ENCODE results near the gene LRCH3. TPM values are rescaled to one million over a fixed set of nuclear protein-coding genes. Genes with fewer than 3 reads are reported as not detected.
"Not testable (repeated sequence)": the region's sequence is repeated elsewhere in the genome, so short reads cannot be mapped to it uniquely, and the experiment has no call there.

Gene LRCH3
- total RNA-seq, 6 donors from 2014 or later = 24.6 to 68.1 (median 34.2) TPM

DNA sequence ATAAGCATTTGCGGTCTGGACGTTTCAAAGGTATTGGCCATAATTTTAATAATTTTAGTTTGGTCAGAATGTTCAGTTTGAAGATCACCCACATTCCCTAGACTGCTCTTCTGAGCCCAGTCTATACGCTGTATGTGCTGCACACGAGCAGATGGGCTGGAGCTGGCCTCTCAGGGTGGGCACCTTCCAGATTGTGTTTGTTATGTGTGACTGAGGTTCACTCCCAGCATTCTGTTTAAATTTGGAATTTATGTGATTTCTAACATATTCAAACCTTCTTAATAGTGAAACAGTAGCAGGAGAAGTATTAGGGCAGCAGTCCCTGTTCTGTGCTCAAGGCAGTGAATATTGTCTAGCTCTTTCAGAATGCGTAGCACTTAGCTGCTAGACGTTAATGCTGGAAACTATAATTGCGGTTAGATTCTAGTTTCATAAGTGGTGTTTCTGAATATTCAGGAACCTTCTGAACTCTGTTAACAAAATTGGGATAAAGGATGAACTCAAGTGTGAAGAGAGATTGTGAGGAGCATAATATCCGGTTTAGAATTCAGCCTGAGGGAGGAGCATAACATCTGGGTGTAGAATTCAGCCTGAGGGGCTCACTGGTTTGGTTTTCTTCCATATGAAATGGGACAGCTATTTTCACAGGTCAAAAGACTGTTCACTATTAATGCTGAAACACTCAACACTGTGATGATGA is 90.4 kb downstream of the LRCH3 start:
- no peak for TF ChIP-seq POLR2AphosphoS5 (IDR thresholded peaks at IDR 0.05)
- TF ChIP-seq EP300 (IDR thresholded peaks at IDR 0.05) = no peak
- TF ChIP-seq, protein P1, sequence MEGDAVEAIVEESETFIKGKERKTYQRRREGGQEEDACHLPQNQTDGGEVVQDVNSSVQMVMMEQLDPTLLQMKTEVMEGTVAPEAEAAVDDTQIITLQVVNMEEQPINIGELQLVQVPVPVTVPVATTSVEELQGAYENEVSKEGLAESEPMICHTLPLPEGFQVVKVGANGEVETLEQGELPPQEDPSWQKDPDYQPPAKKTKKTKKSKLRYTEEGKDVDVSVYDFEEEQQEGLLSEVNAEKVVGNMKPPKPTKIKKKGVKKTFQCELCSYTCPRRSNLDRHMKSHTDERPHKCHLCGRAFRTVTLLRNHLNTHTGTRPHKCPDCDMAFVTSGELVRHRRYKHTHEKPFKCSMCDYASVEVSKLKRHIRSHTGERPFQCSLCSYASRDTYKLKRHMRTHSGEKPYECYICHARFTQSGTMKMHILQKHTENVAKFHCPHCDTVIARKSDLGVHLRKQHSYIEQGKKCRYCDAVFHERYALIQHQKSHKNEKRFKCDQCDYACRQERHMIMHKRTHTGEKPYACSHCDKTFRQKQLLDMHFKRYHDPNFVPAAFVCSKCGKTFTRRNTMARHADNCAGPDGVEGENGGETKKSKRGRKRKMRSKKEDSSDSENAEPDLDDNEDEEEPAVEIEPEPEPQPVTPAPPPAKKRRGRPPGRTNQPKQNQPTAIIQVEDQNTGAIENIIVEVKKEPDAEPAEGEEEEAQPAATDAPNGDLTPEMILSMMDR (IDR thresholded peaks at IDR 0.05) = no peak
- TF ChIP-seq POLR2A (IDR thresholded peaks at IDR 0.05) = no peak
- Histone ChIP-seq H3K36me3 (peaks cover 3 to 67% (median 21%) of the 10 kb centered on the region in 4 donors), H3K4me3 (no peak overlapping the region), H3K9me3 (no peaks in the 10 kb centered on the region), H3K4me1 (peaks cover 0 to 5% (median 0%) of the 10 kb centered on the region in 4 donors), H3K27ac (no peak overlapping the region), H3K27me3 (no peaks in the 10 kb centered on the region)
- ATAC-seq (ENCODE audit: low FRiP score in 2 of 2) = no peak
- 88 to 89% methylated on average over 8 of the region's 8 CpGs for WGBS, 2 donors
- no peak for DNase-seq

DNA sequence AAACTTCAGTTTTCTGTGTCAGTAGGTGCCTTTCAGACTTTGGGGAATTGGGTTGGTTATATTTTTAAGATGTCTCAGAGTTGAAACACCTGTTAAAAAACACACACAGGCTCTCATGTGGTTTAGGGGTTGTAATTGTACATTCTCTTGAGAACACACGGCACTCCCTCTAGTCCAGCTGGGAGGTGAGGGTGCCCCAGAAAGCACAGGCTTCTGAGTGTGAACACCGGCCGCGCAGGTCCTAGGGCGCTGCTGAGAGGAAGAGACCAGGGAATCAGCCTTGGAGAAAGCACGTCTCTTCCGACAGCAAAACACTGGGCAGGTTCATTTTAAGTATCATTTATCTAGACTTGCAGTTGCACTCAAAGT is 90.9 kb downstream of the LRCH3 start:
- Histone ChIP-seq H3K4me1 (peaks cover 0 to 5% (median 0%) of the 10 kb centered on the region in 4 donors), H3K9me3 (no peaks in the 10 kb centered on the region), H3K36me3 (peaks cover 3 to 68% (median 19%) of the 10 kb centered on the region in 4 donors), H3K27me3 (no peaks in the 10 kb centered on the region), H3K4me3 (no peak overlapping the region), H3K27ac (no peak overlapping the region)
- no peak for DNase-seq
- TF ChIP-seq POLR2A (IDR thresholded peaks at IDR 0.05) (no peak), POLR2AphosphoS5 (IDR thresholded peaks at IDR 0.05) (no peak), EP300 (IDR thresholded peaks at IDR 0.05) (no peak)
- TF ChIP-seq, protein P1 (IDR thresholded peaks at IDR 0.05) = no peak
- ATAC-seq (ENCODE audit: low FRiP score in 2 of 2) = no peak
- WGBS, 2 donors = 81 to 88% methylated on average over 7 of the region's 7 CpGs

DNA sequence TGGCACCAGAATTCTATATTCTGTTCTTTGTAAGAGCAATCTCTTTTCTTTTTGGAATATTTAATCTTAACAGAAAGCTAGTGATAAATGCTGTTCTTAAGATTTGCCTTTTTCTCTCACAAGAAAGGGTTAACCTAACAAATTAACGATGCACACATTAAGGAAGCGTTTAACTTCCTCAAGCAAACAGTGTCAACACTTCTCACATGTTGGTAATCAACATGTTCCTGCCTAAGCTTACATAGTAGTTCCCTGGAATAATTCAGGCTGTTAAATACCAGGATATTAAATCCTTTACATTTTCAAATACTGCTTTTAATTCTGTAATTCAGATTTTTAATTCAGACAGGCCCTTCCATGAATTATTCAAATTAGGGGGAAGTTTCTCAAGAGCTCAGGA is 91.5 kb downstream of the LRCH3 start:
- no peak for TF ChIP-seq EP300 (IDR thresholded peaks at IDR 0.05)
- TF ChIP-seq POLR2AphosphoS5 (IDR thresholded peaks at IDR 0.05) = no peak
- TF ChIP-seq POLR2A (IDR thresholded peaks at IDR 0.05) = no peak
- TF ChIP-seq, protein P1 (IDR thresholded peaks at IDR 0.05) = no peak
- Histone ChIP-seq H3K4me3 (no peak overlapping the region), H3K4me1 (peaks cover 0 to 5% (median 0%) of the 10 kb centered on the region in 4 donors), H3K27ac (no peak overlapping the region), H3K9me3 (no peaks in the 10 kb centered on the region), H3K36me3 (peaks cover 3 to 65% (median 19%) of the 10 kb centered on the region in 4 donors), H3K27me3 (no peaks in the 10 kb centered on the region)
- DNase-seq = no peak
- WGBS, 2 donors = 9 to 15% methylated on average over 2 of the region's 2 CpGs
- ATAC-seq (ENCODE audit: low FRiP score in 2 of 2) = no peak

DNA sequence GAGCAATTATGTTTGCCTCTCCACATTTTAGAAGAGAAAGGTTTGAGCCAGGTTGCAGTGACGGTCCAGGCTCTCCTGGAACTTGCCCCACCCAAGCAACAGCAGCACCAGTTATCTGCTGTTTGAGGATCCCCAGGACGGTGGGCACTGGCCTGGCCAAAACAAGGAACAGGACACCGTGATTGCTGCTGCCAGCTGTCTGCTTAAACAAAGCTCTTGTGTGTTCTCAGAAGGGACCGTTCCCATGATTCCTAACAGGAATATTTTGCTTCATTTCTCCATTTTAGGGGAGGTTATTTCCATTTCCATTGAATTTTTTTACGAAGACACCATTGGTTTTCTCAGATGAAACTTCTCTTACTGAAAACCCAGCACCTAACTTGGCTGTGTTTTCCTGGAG is 92.5 kb downstream of the LRCH3 start:
- Histone ChIP-seq H3K4me1 (peaks cover 0 to 5% (median 0%) of the 10 kb centered on the region in 4 donors), H3K27ac (no peak overlapping the region), H3K4me3 (no peak overlapping the region), H3K36me3 (peaks cover 3 to 58% (median 15%) of the 10 kb centered on the region in 4 donors), H3K27me3 (no peaks in the 10 kb centered on the region), H3K9me3 (no peaks in the 10 kb centered on the region)
- DNase-seq (no peak), ATAC-seq (ENCODE audit: low FRiP score in 2 of 2) (no peak)
- WGBS, 2 donors = 86 to 92% methylated on average over 5 of the region's 5 CpGs
- TF ChIP-seq, protein P1 (IDR thresholded peaks at IDR 0.05) = no peak
- no peak for TF ChIP-seq POLR2AphosphoS5 (IDR thresholded peaks at IDR 0.05)
- no peak for TF ChIP-seq EP300 (IDR thresholded peaks at IDR 0.05)
- TF ChIP-seq POLR2A (IDR thresholded peaks at IDR 0.05) = no peak

DNA sequence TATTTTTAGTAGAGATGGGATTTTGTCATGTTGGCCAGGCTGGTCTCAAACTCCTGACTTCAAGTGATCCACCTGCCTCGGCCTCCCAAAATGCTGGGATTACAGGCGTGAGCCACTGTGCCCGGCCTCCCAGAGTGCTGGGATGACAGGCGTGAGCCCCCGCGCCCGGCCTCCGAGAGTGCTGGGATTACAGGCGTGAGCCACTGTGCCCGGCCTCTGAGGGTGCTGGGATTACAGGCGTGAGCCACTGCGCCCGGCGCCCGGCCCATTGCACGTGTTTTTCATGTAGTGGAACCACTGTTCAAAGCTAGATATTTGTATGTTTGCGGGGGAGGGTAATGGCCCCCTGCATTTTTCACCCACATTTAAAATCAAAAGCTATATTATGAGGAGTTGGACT is 93.3 kb downstream of the LRCH3 start:
- H3K27ac ChIP-seq; H3K27me3 ChIP-seq; ATAC-seq (ENCODE audit: low FRiP score in 2 of 2); H3K4me1 ChIP-seq; H3K9me3 ChIP-seq; H3K4me3 ChIP-seq: not testable (repeated sequence)
- 98 to 99% methylated on average over 14 to 17 of the region's 17 CpGs for WGBS, 2 donors
- H3K36me3 ChIP-seq = peaks cover 3 to 62% (median 14%) of the 10 kb centered on the region in 4 donors
- DNase-seq = peak in 1 of 2 donors; percentile 84

DNA sequence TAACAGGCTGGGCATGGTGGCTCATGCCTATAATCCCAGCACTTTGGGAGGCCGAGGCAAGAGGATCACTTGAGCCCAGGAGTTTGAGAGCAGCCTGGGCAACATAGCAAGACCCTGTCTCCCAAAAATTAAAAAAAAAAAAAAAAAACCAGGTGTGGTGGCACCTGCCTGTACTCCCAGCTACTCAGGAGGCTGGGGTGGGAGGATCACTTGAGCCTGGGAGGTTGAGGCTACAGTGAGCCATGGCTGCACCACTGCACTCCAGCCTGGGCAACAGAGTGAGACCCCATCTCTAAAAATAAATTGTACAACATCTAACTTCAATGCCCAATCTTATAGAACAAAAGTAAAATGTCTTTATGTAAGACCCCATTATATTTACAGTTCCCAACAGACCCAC is 95.0 kb downstream of the LRCH3 start:
- not testable (repeated sequence) for H3K27ac ChIP-seq; H3K4me3 ChIP-seq; H3K27me3 ChIP-seq; DNase-seq; H3K4me1 ChIP-seq; ATAC-seq (ENCODE audit: low FRiP score in 2 of 2); H3K9me3 ChIP-seq
- 100% methylated on average over 1 of the region's 1 CpG for WGBS, 2 donors
- peaks cover 0 to 59% (median 13%) of the 10 kb centered on the region in 4 donors for H3K36me3 ChIP-seq

DNA sequence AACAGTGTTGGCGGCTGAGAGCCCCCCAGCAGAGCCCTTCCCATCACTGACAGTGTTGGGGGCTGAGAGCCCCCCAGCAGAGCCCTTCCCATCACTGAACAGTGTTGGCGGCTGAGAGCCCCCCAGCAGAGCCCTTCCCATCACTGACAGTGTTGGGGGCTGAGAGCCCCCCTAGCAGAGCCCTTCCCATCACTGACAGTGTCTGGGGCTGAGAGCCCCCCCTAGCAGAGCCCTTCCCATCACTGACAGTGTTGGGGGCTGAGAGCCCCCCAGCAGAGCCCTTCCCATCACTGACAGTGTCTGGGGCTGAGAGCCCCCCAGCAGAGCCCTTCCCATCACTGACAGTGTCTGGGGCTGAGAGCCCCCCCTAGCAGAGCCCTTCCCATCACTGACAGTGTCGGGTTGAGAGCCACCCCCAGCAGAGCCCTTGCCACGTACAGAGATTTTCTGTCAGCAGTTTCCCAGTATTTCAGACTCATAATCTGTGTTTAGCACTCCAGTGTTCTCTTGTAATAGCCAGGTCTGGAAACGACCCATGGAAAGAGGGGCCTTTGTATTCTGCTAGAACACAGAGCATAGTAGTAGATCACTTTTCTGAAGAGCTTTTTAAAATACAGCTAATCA is 96.5 kb downstream of the LRCH3 start:
- ATAC-seq (ENCODE audit: low FRiP score in 2 of 2) = not testable (repeated sequence)
- 61 to 79% methylated on average over 4 to 5 of the region's 5 CpGs for whole genome bisulfite sequencing, 2 donors

More for the DNA sequence above, 96.5 kb downstream of the LRCH3 start:
- not testable (repeated sequence) for H3K27me3 ChIP-seq, H3K4me3 ChIP-seq, H3K9me3 ChIP-seq, DNase-seq, H3K4me1 ChIP-seq, H3K27ac ChIP-seq
- H3K36me3 ChIP-seq = peaks cover 0 to 48% (median 12%) of the 10 kb centered on the region in 4 donors

Data from upper lobe of left lung (tissue), 6 donors.